HG03095 (cell line): Measurements from ENCODE around the gene IMMP2L.
"Not testable (repeated sequence)": the region's sequence is repeated elsewhere in the genome, so short reads cannot be mapped to it uniquely, and the experiment has no call there.

Experiments
- ATAC-seq: cut with Tn5 transposase; IDR thresholded peaks from one replicate; pipeline ENCODE4 v1.9.1; 2021; ENCODE audit warnings: moderate library complexity; ENCODE audit not compliant: unreplicated experiment

The IMMP2L gene

DNA sequence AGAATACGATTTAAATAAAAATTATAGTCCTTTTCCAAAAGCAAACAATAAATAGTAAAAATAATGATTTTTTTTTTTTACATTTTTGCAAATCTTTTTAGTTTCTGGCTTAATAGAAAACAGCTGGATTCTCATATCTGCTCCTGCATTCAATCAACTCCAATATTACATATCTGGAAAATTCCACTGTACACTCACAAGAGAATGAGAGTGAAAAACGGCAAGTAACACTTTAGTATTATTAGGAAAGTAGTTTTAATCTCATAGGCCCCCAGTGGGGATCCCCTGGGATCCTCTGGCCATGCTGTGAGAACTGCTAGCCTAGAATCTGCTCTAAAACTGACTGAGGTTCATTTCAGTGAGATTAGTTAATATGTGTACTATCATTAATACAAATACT lies 599.9 kb downstream of the IMMP2L start:
- ATAC-seq, result no peak

DNA sequence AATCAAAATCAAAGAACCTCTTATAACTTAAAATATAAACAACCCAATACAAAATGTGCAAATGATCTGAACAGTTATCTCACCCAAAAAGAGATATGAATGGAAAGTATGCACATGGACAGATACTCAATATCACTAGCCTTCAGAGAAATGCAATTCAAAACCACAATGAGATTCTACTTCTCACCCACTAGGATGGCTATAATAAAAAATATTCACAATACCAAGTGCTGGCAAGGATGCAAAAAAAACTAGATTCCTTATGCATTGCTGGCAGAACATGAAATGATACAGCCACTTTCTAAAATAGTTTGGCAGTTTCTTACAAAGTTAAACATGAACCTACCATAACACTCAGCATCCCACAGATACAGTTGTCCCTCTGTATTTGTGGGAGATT lies 601.5 kb downstream of the IMMP2L start:
- ATAC-seq, result no peak

DNA sequence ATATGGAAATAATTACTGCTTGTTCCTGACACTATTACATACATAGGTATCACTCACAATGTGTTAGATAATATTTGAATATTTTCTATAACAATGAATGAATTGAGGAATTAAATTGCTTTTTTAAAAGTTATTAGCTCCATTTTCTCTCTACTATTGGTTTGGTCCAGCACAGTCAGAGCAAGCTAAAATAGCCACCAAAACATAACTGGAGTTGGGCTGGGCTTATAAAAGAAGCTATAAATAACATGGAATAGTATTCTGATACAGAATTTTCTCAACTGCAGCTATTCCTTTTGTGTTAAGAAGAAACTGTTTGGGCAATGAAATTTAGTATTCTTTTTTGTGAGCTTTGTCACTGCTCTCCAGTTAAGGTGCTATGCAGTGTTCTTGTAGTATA lies 614.0 kb downstream of the IMMP2L start:
- no peak for ATAC-seq

DNA sequence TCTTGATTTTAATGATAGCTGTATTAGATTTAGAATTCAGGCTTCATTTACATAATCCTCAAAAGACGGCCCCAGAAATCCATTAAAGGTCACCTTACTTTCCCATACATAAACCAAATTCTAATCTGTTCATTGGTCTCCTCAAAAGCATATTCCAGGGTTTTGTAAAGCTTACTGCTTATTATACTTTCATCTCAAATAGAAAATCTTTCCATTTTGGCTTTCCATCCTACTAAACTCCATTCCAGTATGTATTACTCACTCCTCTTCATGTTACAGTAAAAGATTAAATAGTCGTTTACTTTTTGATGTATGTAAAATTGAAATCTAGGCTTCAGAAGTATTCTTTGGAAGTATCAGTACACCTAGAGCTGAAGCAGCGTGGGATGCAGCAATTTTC lies 614.9 kb downstream of the IMMP2L start:
- ATAC-seq, result no peak

DNA sequence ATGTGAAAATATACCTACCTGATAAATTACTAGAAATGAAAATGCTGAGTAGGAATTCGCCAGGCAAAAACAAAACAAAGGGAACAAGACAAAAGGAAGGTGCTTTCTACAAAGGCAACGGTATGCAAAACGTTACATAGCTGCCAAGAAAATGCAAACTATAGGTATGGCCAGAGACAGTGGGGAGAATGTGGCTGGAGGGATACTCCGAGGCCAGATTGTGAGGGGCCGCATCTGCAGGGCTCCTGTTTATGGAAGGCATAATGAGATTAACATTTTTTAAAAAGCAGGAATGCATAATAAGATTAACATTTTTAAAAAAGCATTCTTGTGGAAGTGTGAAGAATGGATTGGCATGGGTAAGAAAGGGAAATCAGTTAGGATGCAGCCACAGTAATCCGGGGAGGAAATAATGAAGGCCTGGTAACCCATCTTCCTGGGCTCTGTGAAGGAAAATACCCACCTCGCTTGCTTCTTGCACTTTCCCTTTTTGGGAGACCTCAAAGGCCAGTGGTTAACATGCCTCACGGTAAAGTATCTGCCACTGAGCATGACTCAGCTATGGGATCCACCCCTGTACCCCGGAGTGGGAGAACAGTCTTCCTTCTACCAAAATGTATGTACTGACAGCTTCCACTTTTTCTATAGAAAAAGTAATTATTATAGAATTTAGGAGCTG lies 617.2 kb downstream of the IMMP2L start:
- ATAC-seq, result no peak

DNA sequence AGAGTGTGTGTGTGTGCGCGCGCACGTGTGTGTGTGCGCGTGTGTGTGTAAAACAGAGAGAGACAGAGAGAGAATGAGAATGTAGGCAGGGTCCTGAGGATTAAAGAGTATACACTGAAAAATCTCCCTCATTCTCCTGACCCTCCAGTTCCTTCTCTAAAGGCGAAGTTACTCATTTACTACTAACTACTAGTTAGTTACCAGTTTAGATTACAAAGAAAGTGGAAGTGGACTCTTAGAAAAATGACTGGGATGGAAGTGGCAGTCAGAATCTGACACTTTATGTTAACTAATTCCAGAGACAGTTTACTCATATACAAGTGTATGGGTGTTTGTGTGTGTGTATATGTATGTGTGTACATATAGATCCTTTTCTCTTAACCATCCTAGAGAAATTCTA lies 617.8 kb downstream of the IMMP2L start:
- no peak for ATAC-seq

DNA sequence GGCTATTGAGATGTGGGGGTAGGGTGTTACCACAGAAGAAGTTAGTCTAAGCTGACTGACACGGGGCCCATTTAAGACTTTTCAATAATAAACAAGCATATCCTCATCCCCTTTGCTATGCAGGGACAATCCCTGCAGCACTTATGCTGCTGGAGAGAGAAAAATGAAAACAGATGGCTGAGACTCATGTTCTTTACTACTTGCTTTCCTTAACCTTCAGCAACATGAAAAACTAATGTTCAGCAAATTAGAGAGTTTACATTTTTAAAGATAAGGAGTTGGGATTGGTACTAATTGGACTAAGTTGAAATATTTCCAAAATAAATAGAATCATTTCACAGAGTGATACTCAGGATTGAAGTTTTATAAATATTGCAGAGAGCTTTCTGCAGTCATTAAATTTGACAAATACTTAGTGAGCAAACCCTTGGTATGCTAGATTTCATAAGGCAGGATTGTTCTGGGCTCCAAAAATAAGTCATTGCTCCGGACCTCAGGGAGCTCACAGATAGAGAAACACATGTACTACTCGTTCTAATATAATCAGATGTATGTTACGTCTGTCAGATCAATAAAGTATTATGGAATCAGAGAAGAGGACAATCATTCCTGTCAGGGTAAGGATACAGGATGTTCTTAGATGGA lies 618.5 kb downstream of the IMMP2L start:
- ATAC-seq, result no peak

DNA sequence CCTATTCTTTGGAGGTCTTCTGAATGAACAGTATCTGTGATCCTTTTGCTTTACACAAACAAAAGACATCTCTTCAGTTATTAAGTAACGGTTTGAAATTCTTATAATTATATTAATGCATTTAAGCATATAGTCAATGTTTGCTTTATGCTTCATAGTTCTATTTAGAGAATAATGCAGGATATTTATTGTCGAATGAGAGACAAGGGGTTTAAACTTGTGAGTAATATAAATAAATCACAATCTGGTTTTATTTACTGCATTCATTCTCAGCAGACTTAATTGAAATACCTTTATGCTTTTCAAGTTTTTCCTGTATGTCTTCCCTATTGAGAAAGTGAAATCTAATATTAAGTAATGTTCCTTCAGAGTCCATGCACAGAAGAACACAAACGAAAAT lies 620.9 kb downstream of the IMMP2L start:
- ATAC-seq, result no peak

DNA sequence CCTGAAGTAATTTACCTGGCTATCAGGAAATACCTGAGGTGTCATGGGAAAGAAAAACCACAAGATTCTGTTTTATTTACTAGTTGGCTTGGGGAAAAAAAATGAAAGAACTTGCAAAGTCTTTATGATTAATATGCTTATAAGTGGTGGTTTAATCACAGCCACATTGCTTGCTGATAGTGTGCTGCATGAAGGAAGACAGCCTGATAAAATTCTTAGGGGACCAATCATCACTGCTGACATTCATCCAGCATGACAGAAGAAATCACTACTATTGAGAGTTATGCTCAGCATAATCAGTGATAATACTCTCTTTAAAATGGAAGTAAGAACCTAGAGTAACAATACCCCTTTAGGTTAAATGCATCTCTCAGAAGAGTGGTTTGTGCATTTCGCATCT lies 621.5 kb downstream of the IMMP2L start:
- no peak for ATAC-seq

DNA sequence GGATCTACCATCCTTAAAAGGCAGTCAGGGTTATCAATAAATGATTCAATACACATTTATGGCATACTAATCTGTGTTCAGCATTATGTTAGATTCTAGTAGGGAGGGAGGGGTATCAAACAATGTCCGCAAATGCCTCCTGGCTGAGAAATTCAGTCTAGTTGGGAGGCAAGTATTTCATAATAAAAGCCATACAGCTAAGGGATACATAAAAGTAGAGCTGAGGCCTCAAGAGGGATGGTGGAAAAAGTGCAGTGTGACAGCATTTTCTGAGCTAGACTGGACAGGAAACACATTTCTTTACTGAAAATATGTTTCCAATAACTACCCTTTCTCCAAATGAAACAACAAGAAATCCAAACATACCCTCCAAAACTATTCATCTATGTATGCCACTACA lies 624.1 kb downstream of the IMMP2L start:
- no peak for ATAC-seq

DNA sequence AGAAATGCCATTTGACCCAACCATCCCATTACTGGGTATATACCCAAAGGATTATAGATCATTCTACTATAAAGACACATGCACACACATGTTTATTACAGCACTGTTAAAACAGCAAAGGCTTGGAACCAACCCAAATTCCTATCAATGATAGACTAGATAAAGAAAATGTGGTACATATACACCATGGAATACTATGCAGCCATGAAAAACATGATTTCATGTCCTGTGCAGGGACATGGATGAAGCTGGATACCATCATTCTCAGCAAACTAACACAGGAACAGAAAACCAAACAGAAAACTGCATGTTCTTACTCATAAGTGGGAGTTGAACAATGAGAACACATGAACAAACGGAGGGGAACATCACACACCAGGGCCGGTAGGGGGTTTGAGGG lies 625.6 kb downstream of the IMMP2L start:
- ATAC-seq, result not testable (repeated sequence)

DNA sequence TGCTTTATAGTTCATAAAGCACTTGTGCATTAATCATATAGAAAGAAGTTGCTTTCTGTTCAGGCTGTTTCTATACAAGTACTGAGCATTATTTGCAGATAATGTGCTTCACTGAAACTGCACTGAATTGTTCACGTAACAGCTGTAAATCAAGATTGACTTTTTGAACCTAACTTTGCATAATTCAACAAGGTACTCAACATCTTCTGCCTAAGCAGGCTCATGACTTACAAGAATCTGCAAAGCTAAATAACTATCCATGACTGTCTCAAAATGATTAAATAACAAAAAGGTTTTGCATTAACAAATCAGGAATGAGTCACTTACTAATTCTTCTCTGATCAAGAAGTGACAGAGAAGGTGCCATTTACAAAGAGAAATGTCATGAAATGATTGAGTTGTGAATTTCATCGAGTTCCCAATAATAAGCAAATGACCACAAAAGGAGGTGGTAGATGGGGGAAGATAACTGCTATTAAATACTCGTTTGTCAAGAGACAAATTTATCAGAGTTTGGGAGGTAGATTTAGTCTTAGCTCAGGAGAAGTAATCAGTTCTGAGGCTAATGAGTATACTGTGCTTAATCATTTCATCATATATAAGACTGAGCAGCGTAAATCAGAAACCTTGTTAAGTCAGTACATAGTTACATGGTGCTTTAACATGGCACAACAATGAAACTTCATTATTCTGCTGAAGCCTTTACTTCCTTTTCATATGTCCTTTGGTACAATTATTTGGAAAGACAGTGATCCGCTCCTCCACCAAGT lies 632.6 kb downstream of the IMMP2L start:
- ATAC-seq, result no peak

DNA sequence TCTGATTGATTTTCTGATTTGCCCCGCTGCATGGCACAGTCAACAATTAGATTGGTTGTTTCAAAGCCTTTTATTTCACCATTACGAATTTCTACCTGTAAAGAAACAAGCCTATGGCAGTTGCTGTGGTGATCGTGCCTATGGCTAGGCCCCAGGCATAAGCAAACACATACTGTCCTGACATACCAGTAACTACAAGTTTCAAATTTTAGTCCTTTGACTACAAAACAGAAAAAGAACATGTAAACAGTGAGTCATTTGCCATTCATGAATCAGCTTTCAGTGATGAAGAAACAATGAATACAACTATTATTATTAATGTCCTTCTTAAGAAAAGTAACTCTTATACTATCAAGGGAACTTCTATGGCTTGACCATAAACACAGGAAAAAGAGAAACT lies 639.4 kb downstream of the IMMP2L start:
- no peak for ATAC-seq

DNA sequence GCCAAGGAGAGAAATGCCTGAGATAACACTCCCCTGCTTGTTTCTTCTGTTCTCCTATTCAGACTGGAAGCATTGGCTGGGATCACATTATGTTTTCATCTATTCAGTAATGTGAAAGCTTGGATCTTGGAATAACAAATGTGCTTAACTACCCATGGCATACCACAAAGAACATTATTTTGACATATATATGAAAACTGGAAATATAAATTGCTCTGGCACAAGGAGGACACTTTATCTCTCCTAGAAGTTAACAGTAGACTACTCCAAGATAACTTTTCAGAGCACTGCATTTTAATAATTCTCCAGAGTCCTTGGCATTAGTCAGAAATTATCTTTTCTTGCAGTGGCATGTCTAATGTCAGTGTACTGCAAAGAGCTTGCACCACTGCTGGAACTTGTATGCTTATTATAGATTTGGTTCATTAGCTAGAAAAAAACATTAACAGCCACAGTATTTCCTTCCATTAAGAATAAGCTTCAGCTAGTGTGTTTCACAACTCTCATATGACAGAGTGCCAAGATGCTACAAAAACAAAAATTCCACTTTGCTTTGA lies 640.6 kb downstream of the IMMP2L start:
- ATAC-seq, result no peak

DNA sequence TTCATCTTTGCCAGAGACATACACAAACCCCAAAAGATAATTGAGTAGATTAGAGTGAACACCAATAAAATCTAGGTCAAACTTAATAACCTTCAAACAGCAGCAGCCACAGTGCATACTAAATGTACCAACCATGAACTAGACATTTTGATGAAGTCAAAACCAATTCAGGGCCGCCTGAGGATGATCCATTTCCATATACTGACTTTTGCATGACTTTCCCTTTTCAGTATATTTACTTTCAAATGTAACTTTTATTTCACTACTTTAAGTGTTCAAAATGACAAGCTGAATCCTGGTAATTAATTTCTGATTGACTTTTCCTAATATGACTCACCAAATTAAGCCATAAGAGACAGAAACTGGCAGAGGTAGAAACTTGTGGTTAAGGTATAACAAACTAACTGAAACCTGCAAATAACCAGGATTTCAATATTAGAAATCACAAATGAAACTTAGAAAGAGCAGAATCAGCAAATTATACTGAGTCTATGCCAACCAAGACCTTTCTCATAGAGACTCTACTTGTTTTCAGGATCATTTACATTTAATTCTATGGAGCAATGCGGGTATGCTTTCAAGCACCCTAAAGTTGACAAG lies 643.2 kb downstream of the IMMP2L start:
- no peak for ATAC-seq

DNA sequence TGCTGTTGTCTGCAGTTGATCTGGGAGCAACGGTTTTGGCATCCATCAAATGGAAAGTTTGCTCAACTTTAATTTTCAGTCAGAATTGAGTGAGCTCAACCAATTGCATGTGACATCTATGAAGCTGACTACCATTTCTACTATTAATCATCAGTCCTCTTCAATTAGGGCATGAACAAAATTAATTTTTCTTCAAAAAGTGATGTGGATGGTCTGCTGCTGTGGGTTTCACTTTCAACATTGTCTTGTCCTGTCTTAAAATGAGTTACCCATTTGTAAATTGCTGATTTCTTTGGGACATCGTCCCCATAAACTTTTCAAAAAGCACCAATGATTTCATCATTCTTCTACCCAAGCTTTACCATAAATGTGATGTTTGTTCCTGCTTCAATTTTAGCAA lies 648.0 kb downstream of the IMMP2L start:
- ATAC-seq, result no peak

DNA sequence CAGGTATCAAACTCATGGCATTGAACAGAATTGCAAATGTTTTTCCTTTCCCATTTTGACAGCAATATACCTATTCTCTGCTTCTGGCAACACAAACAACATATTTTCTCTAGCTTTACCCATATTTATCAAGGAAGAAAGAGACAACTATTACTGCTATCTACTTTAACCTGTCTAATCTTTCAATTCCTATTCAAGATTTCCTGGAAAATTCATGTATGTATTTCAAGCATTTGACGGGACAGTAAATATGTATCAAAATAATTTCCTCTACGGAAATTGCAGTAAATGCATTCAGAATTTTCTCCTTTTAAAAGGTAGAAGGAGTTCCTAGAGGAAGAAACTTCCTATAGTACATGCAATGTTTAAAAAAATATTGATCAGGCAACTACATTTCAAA lies 650.7 kb downstream of the IMMP2L start:
- no peak for ATAC-seq

DNA sequence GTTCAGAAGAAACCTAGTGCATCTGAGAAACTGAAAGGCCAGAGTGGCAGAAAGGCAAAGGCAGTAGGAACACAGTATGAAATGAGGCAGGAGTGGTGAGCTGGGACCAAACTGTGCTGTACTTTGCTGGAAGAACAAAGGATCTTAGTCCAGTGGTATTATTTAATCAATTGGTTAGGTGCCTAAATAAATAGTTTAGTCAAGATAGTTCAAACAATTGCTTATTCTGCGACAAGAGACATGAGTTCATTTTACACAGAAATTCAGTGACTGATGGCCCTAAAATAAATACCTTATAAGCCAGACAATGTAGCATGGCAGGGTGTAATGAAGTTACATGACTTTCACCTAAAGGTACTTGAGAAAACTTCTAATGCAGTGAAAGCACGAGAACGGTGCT lies 653.2 kb downstream of the IMMP2L start:
- no peak for ATAC-seq

DNA sequence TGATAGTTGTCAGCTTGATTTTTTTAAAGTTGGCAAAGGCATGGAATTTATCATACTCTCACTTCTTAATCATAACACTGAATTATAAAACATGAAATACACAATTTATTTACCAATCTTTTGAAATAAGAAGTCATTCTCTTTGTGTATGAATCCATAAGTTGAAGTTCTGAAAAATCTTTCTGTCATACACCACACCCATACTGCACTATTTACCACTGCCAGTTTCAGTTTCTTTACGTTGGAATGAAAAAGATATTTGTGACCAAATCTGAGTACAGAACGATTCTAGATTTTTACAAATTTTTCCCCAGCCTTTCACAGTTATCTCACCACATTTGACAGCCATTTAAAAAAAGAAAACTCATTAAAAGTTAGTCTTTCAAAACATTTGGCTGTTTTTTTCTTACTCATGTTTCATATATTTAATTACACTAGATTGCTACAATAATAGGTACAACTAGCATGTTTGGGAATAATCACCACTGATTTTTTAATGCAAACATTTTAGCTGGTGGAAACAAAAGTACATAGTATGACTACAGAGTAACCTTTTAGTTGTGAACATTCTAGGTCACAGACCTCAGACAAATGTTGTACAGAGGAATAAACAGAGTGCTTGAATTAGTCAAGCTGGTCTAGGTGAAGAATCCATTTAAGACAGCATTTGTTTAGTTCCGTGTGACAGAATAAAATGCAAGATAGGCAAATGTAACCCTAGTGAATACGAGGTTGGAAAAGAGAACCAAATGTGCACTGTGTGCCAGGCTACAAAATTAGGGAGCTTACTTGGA lies 656.3 kb downstream of the IMMP2L start:
- no peak for ATAC-seq

DNA sequence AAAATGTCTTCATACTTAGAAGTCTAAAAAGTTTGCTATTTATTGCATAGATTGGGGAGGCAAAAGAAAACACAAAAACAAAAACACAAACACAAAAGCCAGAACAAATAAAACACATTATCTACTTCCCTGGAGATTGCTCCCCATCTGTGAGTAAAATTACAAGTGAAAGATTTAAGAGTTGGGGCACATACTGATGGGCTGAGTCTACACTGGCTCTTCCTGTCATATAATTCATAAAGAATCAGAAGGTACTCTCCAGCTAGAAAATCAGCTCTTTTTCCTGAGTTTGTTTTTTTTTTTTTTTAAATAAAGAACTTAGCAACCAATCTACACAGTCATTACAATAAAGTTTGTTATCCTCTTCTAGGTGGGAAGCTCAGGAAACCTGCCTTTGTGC lies 663.8 kb downstream of the IMMP2L start:
- ATAC-seq, result no peak

DNA sequence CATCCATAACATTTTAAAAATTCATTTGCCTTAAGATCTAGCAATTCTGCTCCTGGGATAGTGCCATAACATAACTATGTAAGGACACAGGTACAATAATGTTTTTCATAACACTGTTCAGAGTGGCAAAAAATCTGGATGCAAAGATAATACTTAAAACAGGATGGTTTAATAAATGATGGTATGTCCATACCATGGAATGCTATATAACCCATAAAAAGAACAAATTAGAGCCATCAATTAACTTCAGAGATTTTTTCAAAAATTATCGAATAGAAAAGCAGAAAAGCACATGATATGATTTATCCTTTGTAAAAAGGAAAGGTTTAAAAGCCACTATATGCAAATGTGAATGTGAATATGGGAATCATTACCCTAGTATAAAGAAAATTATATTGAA lies 664.8 kb downstream of the IMMP2L start:
- no peak for ATAC-seq
